ENCODE results near the gene PPP1R1C.

The PPP1R1C gene

GRCh38 chr2:182069416-182069815 is 83.8 kb downstream of the PPP1R1C start:
- no peak for TF ChIP-seq CTCF (IDR thresholded peaks at IDR 0.05; ENCODE audit: low read depth, low read length, missing control alignments)
- DNase-seq (ENCODE audit: low read depth): no peak
- H3K4me3 ChIP-seq (ENCODE audit: low read depth, low read length): no peak overlapping the region

DNA sequence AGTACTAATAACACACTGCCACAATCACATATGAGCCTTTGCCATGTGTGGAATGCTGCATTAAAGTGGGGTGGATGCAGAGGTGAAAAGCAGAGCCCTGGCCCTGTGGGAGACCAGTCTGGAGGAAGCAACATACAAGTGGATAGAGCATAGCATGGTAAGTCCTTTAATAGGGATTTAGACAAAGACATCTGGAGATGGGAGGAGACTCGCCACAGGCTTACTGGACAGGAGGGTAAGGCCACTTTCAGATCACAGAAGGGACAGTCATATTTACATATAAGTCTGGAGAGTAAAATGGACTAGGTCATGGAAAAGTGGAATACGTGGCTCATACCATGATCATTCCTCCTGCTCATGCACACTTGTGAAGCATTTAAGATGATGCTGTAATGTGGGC is 84.3 kb downstream of the PPP1R1C start:
- no peak overlapping the region for H3K4me3 ChIP-seq (ENCODE audit: low read depth, low read length)
- TF ChIP-seq CTCF (IDR thresholded peaks at IDR 0.05; ENCODE audit: low read depth, low read length, missing control alignments): no peak
- DNase-seq (ENCODE audit: low read depth): no peak

DNA sequence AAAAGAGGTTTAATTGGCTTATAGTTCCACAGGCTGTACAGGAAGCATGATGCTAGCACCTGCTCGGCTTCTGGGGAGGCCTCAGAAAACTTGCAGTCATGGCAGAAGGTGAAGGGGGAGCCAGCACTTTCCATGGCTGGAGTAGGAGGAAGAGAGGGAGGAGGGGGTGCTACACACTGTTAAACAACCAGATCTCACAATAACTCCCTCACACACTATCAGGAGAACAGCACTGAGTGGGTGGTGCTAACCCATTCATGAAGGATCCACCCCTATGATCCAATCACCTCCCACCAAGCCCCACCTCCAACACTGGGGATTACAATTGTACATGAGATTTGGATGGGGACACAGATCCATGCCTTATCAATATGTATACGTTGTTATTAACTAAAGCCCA is 85.1 kb downstream of the PPP1R1C start:
- no peak overlapping the region for H3K4me3 ChIP-seq (ENCODE audit: low read depth, low read length)
- no peak for DNase-seq (ENCODE audit: low read depth)
- TF ChIP-seq CTCF (IDR thresholded peaks at IDR 0.05; ENCODE audit: low read depth, low read length, missing control alignments): no peak

DNA sequence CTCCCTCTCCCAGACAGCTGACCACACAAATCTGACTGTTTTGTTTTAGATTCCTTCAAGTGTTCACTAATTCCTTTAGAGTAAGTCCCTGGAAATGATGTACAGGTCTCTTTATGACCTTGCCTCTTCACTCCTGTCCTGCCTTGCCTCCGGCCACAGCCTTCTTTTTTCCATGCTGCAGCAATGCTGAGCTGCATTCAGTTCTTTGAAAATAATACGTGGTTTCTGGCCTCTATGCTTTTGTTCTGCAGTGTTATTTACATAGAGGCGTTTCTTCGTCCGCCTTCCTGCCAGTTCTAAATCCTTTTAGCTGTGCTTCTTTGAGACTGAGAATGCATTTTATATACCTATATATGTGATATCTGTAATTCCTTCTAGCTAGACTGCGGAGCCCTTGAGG is 87.2 kb downstream of the PPP1R1C start:
- DNase-seq (ENCODE audit: low read depth): no peak
- H3K4me3 ChIP-seq (ENCODE audit: low read depth, low read length): no peak overlapping the region
- no peak for TF ChIP-seq CTCF (IDR thresholded peaks at IDR 0.05; ENCODE audit: low read depth, low read length, missing control alignments)

DNA sequence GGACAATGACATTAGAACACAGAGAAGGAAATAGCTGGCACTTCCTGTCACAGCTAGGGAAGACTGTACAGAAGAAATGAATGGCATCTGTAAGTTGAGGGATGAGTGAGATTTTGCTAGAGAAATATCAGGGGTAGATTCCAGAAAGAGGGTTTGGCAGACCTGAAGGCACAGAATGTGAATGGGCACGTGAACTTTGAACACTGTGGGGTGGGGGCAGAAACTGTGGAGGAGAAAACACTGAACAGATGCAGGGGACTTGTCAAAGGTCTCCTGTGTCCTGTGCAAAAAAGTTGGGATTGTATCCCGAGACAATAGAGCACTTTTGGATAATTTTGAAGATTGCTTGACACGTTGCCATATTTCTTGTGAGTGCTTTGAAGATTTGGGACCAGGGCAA is 88.0 kb downstream of the PPP1R1C start:
- no peak for DNase-seq (ENCODE audit: low read depth)

DNA sequence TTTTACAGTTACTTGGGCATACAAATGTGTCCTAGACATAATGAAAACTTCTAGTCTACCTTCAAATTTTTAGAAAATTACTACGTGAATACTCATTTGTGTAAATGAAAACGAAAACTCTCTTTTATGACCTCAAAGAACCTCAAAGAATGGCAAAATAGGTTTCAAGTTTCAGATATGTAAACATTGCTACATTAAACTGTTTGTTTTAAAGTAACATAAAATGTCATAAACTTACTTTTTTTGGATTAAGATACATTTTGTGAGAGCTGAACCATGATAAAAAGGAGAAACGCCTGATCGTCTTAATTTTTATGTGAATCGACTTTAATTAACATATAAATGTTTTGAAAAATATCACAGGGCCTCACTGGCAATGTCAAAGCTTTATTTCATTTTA is 91.4 kb downstream of the PPP1R1C start:
- DNase-seq (ENCODE audit: low read depth): no peak
- TF ChIP-seq CTCF (IDR thresholded peaks at IDR 0.05; ENCODE audit: low read depth, low read length, missing control alignments): no peak
- no peak overlapping the region for H3K4me3 ChIP-seq (ENCODE audit: low read depth, low read length)

More for the DNA sequence above, 88.0 kb downstream of the PPP1R1C start:
- TF ChIP-seq CTCF (IDR thresholded peaks at IDR 0.05; ENCODE audit: low read depth, low read length, missing control alignments): no peak
- no peak overlapping the region for H3K4me3 ChIP-seq (ENCODE audit: low read depth, low read length)

DNA sequence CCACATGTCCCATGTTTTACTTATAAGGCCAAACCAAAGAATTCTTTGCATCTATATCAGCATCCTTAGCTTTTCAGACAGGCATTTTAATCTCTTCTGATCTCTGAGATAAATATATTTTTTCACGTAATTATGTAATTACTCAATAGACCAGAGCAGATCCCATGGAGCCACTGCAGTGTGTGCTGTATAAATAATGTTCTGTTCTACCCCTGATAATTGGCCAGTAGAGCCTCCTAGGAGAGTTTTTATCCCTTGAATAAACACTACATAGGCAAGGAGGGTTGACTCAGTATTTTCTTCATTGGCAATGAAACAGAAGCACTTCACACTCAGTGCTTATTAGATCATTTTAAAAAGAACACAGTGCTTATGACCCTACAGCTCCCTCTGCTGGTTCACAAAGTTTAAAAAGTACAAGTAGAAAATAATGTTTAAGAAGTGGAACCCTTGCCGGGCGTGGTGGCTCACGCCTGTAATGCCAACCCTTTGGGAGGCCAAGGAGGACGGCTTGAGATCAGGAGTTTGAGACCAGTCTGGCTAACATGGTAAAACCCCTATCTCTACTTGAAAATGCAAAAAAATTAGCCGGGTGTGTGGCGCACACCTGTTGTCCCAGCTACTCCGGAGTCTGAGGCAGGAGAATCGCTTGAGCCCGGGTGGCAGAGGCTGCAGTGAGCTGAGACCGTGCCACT is 91.9 kb downstream of the PPP1R1C start:
- peak; percentile 46 for TF ChIP-seq CTCF (IDR thresholded peaks at IDR 0.05; ENCODE audit: low read depth, low read length, missing control alignments)
- DNase-seq (ENCODE audit: low read depth): peak; percentile 43
- H3K4me3 ChIP-seq (ENCODE audit: low read depth, low read length): no peak overlapping the region

Measured in GM12864 (cell line).